A172 (cell line): ENCODE results near the gene WDR44. TPM values are rescaled to one million over a fixed set of nuclear protein-coding genes. Genes with fewer than 3 reads are reported as not detected.
"Not testable (repeated sequence)": the region's sequence is repeated elsewhere in the genome, so short reads cannot be mapped to it uniquely, and the experiment has no call there.

Source experiments
- DNase-seq: peaks from one replicate; pipeline ENCODE4 v3.0.0-alpha.2; 2015; ENCODE audit warnings: low spot score
- total RNA-seq: library from RNA; depleted of rRNA; stranded (reverse); fragments of >200 nt; shearing (Covaris generic); gene quantifications from 2 replicates; pipeline ENCODE4 v1.2.3, GENCODE V29; 2014; rRNA removed

WDR44 gene
- total RNA-seq, 1 experiment from 2014 or later, result 5.5 TPM

DNA sequence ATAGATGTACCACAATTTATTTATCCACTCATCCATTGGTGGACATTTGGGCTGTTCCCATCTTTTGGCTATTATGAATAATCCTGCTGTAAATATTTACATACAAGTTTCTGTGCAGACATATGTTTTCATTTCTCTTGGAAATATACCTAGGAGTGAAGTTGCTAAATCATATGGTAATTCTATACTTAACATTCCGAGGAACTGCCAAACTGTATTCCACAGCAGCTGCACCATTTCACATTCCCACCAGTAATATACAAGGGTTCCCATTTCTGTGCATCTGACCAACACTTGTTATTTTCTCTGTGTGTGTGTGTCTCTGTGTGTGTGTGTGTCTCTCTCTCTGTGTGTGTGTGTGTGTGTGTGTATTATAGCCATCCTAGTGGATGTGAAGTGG, 134.3 kb downstream of the WDR44 start:
- DNase-seq, result no peak

DNA sequence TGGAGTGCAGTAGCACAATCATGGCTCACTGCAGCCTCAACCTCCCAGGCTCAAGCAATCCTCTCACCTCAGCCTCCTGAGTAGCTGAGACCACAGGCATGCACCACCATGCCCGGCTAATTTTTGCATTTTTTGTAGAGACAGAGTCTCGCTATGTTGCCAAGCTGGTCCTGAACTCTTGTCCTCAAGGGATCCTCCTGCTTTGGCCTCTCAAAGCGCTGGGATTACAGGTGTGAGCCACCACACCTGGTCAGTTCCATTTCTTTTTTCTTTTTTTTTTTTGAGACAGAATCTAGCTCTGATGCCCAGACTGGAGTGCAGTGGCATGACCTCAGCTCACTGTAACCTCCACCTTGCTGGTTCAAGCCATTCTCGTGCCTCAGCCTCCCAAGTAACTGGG, 136.5 kb downstream of the WDR44 start:
- not testable (repeated sequence) for DNase-seq

DNA sequence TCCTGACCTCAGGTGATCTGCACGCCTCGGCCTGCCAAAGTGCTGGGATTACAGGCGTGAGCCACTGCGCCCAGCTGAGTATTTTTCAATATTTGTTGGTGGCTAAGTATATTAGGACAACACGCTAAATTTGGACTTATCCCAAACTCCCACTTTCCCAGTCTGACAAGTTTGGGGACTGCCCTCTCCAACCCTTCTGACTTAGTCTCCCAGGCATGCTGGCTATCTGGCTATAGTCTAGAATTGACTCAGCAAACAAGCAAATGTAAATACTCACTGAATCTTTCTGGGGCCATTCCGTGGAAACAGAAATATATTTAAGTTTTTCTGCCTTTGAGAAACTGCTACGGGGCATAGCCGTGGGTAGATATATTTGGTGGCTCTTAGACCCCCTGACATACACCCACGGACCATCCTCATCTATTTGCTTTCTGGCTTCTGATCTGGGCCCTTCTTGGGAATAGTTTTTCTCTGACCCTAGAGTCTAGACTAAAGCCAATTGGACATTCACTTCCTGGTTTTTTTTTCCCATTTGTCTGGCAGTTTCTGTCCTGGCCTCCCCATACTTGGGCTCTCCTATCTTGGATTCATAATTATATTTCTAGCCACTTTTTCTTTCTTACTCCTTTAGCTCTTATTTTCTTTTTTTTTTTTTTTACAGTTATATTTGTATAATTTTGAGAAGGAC, 138.5 kb downstream of the WDR44 start:
- DNase-seq, result no peak

DNA sequence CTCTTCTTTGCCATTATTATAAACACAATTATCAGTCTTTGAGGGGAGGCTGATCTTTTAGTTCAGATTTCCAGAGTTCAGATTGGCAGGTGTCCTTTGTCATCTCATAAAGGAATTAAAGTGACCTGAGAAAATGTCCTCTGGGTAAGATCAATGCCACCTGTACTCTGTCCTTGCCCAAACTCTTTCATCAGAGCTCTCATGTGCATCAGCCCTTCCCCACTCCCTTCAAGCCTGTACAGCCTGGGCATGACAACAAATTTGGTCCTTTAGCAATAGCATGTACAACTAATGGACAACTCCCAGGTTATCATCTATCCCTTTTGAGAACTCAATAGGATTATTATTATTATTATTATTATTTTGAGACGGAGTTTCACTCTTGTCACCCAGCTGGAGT, 140.8 kb downstream of the WDR44 start:
- DNase-seq, result not testable (repeated sequence)

DNA sequence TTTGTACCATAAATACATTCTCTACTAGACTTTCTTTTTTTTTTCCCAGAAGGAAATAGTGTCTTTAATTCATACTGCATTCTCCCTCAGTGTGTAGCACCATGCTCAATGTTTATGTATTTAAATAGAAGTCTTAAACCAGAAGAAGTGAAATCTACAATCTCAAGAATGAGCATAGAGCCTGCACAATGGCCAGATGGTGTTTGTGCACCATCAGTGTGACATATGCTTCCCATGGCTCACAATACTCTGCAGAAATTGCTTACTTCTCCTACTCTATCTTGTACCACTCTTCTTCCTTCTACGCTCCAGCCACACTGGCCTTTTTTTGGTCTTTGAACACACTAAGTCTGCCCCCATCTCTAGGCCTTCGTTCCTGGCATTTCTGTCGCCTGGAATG, 147.1 kb downstream of the WDR44 start:
- no peak for DNase-seq

DNA sequence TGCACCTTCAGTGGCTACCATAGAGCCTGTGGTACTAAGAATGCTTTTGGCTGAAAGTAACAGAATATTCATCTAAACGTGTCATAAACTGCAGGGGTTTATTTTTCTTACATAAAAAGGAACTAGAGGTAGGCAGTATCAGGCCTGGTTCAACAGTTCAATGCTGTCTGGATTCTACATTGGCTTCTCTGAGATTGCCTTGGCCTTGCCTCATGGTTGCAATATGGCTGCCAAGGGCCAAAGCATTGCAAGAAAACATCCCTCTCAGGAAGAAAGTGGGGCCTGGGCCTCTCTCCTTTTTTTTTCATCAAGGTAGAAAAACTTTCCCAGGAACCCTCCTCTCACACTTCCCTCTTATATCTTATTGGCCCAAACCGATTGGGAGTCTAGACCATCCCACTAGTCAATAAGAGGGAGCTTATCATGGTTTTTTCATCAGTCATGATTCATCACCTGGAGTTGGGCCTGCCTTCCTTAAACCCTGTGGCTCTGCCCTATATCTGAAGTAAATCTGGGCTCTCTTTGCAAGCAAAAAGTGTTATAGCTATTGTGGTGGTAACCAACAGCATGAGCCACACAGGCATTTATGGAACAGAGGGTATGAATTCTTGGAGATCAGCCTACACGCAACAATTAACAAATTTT, 147.9 kb downstream of the WDR44 start:
- no peak for DNase-seq

DNA sequence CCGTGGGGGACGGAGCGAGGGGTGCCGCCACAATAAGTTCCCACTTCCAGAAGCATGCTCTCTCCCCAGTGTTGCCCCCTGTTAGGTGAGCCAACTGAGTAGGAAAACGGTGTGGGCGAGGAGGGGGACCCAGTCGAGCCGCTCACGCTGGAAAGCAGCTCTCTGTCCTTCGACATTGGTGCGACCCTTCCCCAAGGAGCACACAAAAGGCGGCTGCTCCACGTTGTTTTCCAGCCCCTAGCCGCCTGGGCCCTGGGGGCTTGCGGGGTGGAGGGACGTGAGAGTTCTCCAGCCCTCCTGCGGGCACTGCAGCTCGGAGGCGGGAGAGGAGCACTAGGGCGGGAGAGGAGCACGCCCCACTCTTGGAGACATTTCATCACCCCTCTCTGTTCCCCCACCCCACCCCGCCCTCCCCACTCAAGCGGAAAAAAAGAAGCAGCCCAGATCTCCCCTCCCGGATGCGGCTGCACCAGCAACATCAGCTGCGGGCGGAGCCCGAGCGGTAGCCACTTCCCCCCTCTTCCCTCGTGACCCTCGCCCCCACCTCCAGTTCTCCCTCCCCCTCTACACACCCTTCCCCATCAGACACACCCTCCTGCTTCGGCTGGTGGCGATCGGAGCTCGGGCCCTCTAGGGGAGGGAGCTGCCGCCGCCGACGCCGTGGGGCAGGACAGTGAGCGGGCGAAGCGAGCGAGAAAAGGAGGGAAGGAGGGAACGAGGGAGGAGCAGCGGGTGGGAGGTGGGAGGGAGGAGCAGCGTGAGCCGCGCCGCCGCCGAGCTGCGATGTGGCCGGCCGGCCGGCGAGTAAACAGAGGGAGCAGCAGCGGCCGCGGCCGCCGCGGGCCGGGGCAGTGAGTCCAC, 149.4 kb downstream of the WDR44 start, which contains the start of gene DOCK11:
DOCK11 (plus strand) TSS at position 755 of the 861 bp plus-strand sequence. CDS start 157 bp downstream, outside the sequence.
- DNase-seq, result peak; percentile 49

DNA sequence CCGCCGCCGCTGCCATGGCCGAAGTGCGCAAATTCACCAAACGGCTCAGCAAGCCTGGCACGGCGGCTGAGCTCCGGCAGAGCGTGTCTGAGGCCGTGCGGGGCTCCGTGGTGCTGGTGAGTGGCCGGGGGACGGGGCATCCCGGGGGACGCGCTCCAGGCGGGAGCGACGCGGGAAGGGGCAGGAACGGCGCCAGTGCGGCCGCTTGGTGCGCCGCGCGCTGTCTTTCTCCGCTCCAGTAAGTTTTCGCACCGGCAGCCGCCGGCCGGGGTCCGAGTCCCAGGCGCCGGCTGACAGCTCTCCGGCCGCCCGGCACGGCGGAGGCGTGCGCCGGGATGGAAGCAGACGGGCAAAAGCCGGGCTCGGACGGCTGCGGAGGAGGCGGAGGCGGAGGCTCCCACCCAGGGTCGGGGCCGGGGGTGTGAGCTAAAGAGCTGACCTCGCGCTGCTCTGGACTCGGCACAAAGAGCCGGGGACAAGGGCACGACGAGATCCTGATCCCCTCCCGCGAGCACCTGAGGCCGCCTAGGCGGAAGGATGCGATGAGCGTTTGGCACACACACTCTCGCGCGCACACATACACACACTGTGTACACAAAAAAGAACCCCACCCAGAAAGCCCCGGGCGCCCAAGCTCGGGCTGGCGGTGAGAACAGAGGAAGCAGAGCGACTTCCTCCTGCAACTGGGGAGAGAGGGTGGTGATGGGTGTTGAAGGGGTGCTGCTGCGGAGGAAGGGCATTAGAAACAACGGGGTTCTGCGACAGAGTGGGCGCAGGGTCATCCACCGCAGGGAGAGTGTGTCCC, 150.3 kb downstream of the WDR44 start:
- DNase-seq, result peak; percentile 4

DNA sequence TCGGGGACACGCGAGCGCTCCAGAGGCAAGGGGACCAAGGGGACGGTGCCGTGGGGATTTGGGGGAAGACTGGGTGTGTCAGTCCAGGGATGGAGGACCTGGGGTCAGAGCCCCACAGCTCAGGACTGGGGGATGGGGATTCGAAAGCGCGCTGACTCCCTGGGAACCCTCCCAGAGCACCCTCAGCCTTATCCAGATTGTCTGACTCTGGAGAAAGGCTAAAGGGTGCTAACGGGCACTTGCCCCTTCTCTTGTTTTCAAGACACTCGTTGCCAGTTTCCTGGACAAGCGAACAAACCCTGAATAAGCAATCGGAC, 150.8 kb downstream of the WDR44 start:
- no peak for DNase-seq

DNA sequence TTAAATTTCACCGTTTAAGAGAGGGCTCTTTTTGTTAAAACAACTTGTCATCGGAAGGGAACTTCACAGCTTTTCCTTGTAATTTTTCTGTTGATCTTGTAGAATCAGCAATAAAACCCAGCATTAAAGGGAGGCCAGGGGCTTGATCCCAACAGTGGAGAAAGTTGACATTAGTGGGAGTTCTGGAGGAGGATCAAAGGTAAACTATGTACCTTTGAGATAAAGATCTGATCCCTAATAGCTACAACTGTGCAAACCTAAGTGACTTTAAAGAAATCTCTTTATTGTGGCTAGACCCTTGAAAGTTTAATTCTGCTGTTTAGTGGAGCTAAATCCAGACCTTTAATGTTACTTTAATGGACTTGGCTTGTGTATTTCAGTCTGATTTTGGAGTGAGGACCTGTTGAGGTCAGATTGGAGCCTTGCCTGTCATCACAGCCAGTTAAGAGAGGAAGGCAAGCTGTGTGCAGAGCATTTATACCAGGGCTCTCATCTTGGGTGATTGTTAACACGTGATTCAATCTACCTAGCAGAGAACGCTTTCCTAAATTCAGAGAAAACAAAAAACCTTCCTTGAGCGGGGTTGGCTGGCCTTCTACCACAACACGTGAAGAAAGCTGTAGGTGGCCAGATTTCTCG, 151.4 kb downstream of the WDR44 start:
- no peak for DNase-seq

DNA sequence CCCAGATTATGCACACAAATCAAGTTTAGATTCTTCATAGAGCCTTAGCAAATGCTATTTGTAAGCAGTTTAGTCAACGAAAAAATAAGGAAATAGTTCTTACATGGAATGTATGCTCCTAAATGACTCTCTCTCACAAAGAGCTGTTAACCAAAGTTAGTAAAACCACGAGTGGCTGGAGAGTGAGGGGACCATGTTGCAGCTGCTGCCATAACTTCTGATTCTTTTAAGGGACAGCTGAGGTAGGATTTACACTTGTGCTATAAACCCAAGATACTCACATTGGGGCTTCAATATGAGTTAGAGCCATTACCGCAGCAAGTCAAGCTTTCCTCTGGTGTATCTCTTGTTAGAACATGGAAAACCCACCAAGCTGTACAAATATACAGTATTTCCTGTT, 152.4 kb downstream of the WDR44 start:
- DNase-seq, result no peak

DNA sequence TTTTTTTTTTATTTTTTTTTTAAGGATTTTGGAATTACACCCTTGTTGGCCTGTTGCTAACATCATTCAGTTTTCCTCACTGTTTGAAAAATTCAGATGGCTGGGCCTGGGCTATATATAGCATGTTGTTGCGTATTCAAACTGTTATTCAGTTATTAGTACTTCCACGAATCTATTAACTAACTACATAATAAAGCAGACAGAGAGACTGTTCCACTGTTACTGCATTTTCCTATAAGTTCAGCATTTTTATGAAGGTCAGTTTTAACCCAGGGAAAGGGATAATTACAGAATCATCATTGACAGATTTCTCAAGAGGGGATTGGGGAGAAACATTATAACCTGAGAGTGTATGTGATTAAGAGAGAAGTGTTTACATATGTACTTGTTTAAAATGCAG, 152.8 kb downstream of the WDR44 start:
- DNase-seq, result no peak

DNA sequence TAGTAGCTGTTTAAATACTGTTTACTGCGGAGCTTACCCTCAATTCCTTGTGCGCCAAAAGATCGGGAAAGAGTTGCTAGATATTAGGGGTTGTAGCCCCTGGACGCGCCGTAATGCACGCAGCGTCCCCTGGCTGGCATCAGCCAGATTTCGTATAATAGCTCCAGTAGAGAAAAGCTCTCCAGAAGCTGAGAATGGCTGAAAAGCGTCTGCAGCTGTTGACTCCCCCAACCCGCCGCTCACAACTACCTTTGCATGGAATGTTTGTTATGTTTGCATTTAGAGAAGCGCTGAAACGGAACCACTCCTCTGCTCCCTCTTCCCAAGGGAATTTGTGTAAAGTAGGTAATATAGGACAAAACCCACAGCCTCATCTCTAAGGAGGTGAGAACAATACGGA, 153.4 kb downstream of the WDR44 start:
- no peak for DNase-seq

Other genes with a start within 250 kb of the WDR44 start
- 0.26 and 0.81 TPM in 2 replicates for gene KLHL13, start 229.3 kb upstream of the WDR44 start, total RNA-seq
- 26.5 and 32.7 TPM in 2 replicates for gene DOCK11, start 149.7 kb downstream of the WDR44 start, total RNA-seq